ENCODE data around the gene SLC24A3.

Gene SLC24A3

DNA sequence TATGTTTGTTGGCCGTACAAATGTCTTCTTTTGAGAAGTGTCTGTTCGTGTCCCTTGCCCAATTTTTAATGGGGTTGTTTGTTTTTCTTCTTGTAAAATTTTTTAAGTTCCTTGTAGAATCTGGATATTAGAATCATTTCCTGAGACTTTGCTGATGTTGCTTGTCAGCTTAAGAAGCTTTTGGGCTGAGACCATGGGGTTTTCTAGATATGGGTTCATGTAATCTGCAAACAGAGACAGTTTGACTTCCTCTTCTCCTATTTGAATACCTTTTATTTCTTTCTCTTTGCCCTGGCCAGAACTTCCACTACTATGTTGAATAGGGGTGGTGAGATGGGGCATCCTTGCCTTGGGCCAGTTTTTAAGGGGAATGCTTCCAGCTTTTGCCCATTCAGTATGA, 82.6 kb downstream of the SLC24A3 start:
- Histone ChIP-seq H3K4me3 (ENCODE audit: low read length) (no peak overlapping the region), H3K4me1 (ENCODE audit: low read length) (no peaks in the 10 kb centered on the region), H4K20me1 (ENCODE audit: insufficient read depth, low read length) (no peaks in the 10 kb centered on the region), H3K79me2 (ENCODE audit: low read length) (no peaks in the 10 kb centered on the region), H3K36me3 (replicated peaks; ENCODE audit: low read depth, low read length) (no peaks in the 10 kb centered on the region), H3K9me3 (ENCODE audit: insufficient read depth, low read length) (no peaks in the 10 kb centered on the region), H3K9ac (ENCODE audit: low read length) (no peak overlapping the region), H3K27ac (ENCODE audit: low read length) (no peak overlapping the region), H3K27me3 (ENCODE audit: low read depth, low read length) (peaks cover 11% of the 10 kb centered on the region; the same call in 1 of the 2 replicates), H2AFZ (ENCODE audit: low read depth, low read length) (no peak overlapping the region), H3K4me2 (ENCODE audit: low read length) (no peak overlapping the region)
- TF ChIP-seq, protein P1, sequence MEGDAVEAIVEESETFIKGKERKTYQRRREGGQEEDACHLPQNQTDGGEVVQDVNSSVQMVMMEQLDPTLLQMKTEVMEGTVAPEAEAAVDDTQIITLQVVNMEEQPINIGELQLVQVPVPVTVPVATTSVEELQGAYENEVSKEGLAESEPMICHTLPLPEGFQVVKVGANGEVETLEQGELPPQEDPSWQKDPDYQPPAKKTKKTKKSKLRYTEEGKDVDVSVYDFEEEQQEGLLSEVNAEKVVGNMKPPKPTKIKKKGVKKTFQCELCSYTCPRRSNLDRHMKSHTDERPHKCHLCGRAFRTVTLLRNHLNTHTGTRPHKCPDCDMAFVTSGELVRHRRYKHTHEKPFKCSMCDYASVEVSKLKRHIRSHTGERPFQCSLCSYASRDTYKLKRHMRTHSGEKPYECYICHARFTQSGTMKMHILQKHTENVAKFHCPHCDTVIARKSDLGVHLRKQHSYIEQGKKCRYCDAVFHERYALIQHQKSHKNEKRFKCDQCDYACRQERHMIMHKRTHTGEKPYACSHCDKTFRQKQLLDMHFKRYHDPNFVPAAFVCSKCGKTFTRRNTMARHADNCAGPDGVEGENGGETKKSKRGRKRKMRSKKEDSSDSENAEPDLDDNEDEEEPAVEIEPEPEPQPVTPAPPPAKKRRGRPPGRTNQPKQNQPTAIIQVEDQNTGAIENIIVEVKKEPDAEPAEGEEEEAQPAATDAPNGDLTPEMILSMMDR (IDR thresholded peaks at IDR 0.05; ENCODE audit: low read depth, low read length), result no peak
- TF ChIP-seq EZH2phosphoT487 (IDR thresholded peaks at IDR 0.05; ENCODE audit: low read depth), result no peak

DNA sequence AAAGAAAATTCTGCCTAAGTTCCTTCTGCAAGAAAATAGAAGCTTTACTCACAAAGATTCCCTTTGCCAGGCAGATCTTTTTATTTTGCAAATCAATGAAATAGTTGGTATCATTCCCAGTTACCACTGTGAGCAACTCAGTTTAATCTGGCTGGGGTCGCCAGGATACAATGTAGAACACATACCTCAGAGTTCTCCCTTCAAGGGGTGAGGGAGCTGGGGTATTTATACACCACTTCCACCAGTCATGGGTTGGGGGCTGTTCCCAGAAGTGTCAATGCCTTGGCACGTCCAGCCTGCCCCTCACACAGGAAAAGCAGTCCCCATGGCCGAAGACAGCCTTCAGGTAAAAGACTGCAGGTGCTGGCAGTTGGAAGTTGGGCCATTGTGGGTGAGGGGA, 86.2 kb downstream of the SLC24A3 start:
- Histone ChIP-seq H4K20me1 (ENCODE audit: insufficient read depth, low read length) (no peaks in the 10 kb centered on the region), H3K36me3 (replicated peaks; ENCODE audit: low read depth, low read length) (no peaks in the 10 kb centered on the region), H3K27ac (ENCODE audit: low read length) (no peak overlapping the region), H3K4me3 (ENCODE audit: low read length) (no peak overlapping the region), H3K4me2 (ENCODE audit: low read length) (no peak overlapping the region), H3K4me1 (ENCODE audit: low read length) (no peaks in the 10 kb centered on the region), H3K79me2 (ENCODE audit: low read length) (no peaks in the 10 kb centered on the region), H3K27me3 (ENCODE audit: low read depth, low read length) (peaks cover 31% of the 10 kb centered on the region), H2AFZ (ENCODE audit: low read depth, low read length) (no peak overlapping the region), H3K9me3 (ENCODE audit: insufficient read depth, low read length) (no peaks in the 10 kb centered on the region), H3K9ac (ENCODE audit: low read length) (no peak overlapping the region)
- TF ChIP-seq, protein P1 (IDR thresholded peaks at IDR 0.05; ENCODE audit: low read depth, low read length), result no peak
- no peak for TF ChIP-seq EZH2phosphoT487 (IDR thresholded peaks at IDR 0.05; ENCODE audit: low read depth)

DNA sequence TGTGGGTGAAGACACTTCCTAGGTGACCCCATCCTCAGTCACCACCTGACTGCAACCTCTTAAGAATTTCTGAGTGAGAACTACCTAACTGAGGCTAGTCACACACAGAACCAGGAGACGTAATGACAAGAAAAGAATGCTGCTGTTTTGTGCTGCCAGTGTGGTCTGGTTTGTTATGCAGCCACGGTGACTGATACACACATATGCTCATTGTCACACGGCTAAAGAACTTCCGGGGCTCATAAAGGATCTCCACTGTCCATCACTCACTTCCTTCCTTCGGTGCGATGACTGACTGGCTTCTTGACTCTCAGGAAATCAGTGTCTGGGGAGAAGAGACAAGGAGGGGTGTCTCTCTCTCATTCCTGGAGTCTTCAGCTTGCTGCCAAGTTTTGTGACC, 88.0 kb downstream of the SLC24A3 start:
- H3K36me3 ChIP-seq (replicated peaks; ENCODE audit: low read depth, low read length), result no peaks in the 10 kb centered on the region
- no peak overlapping the region for H3K4me3 ChIP-seq (ENCODE audit: low read length)
- H3K27me3 ChIP-seq (ENCODE audit: low read depth, low read length), result peaks cover 40% of the 10 kb centered on the region
- H3K79me2 ChIP-seq (ENCODE audit: low read length), result no peaks in the 10 kb centered on the region
- H2AFZ ChIP-seq (ENCODE audit: low read depth, low read length), result no peak overlapping the region
- no peaks in the 10 kb centered on the region for H3K4me1 ChIP-seq (ENCODE audit: low read length)
- no peak overlapping the region for H3K9ac ChIP-seq (ENCODE audit: low read length)
- H3K4me2 ChIP-seq (ENCODE audit: low read length), result no peak overlapping the region
- H4K20me1 ChIP-seq (ENCODE audit: insufficient read depth, low read length), result no peaks in the 10 kb centered on the region
- no peaks in the 10 kb centered on the region for H3K9me3 ChIP-seq (ENCODE audit: insufficient read depth, low read length)
- no peak for TF ChIP-seq EZH2phosphoT487 (IDR thresholded peaks at IDR 0.05; ENCODE audit: low read depth)
- TF ChIP-seq, protein P1 (IDR thresholded peaks at IDR 0.05; ENCODE audit: low read depth, low read length), result no peak
- H3K27ac ChIP-seq (ENCODE audit: low read length), result no peak overlapping the region

DNA sequence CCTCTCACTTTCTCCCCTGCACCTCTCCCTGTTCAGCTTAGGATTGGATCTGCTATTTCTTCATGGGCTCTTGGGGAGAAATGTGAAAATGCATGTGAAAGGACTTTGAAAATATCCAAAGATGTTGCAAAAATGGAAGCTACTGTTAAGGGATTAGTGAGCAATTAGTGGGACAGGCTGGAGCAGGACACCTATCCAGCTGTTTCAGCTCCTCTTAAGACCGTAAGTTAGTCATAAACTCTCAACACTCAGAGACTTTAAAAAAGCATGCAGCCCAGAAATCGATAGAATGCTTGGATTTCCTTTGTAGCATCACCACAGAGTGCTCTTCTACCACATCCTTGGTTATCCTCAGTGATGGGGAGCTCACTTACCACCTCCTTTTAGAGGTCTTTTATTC, 88.7 kb downstream of the SLC24A3 start:
- no peak overlapping the region for H2AFZ ChIP-seq (ENCODE audit: low read depth, low read length)
- H3K4me1 ChIP-seq (ENCODE audit: low read length), result no peaks in the 10 kb centered on the region
- no peak overlapping the region for H3K27ac ChIP-seq (ENCODE audit: low read length)
- H3K9me3 ChIP-seq (ENCODE audit: insufficient read depth, low read length), result no peaks in the 10 kb centered on the region
- peaks cover 40% of the 10 kb centered on the region for H3K27me3 ChIP-seq (ENCODE audit: low read depth, low read length)
- H3K4me2 ChIP-seq (ENCODE audit: low read length), result no peak overlapping the region
- no peaks in the 10 kb centered on the region for H4K20me1 ChIP-seq (ENCODE audit: insufficient read depth, low read length)
- TF ChIP-seq EZH2phosphoT487 (IDR thresholded peaks at IDR 0.05; ENCODE audit: low read depth), result no peak
- TF ChIP-seq, protein P1 (IDR thresholded peaks at IDR 0.05; ENCODE audit: low read depth, low read length), result no peak
- H3K36me3 ChIP-seq (replicated peaks; ENCODE audit: low read depth, low read length), result no peaks in the 10 kb centered on the region
- H3K79me2 ChIP-seq (ENCODE audit: low read length), result no peaks in the 10 kb centered on the region
- H3K4me3 ChIP-seq (ENCODE audit: low read length), result no peak overlapping the region
- H3K9ac ChIP-seq (ENCODE audit: low read length), result no peak overlapping the region
